ENCODE measurements around the gene SPRED2. TPM values are rescaled to one million over a fixed set of nuclear protein-coding genes. Genes with fewer than 3 reads are reported as not detected.

SPRED2 gene
- total RNA-seq, 1 donor from 2014 or later, result 14.9 TPM

GRCh38 chr2:65377556-65378192 lies 54.7 kb downstream of the SPRED2 start:
- no peak for DNase-seq
- intact Hi-C loops (cut with DNase I), result no loop called here
- ATAC-seq (ENCODE audit: poor library complexity), result no peak

GRCh38 chr2:65375723-65376122 lies 56.7 kb downstream of the SPRED2 start:
- DNase-seq (no peak), ATAC-seq (ENCODE audit: poor library complexity) (no peak)
- intact Hi-C loops (cut with DNase I), result no loop called here

GRCh38 chr2:65374999-65375398 lies 57.4 kb downstream of the SPRED2 start:
- ATAC-seq (ENCODE audit: poor library complexity) (no peak), DNase-seq (no peak)
- intact Hi-C loops (cut with DNase I), result no loop called here

- ATAC-seq (ENCODE audit: poor library complexity), result no peak
- no peak for DNase-seq
- intact Hi-C loops (cut with DNase I), result no loop called here
Observed at GRCh38 chr2:65374575-65374974, 57.8 kb downstream of the SPRED2 start.

- ATAC-seq (ENCODE audit: poor library complexity), result no peak
- intact Hi-C loops (cut with DNase I), result no loop called here
- no peak for DNase-seq
Observed at GRCh38 chr2:65373365-65373918, 59.0 kb downstream of the SPRED2 start.

GRCh38 chr2:65372619-65373018 lies 59.8 kb downstream of the SPRED2 start:
- ATAC-seq (ENCODE audit: poor library complexity) (no peak), DNase-seq (no peak)
- intact Hi-C loops (cut with DNase I), result no loop called here

GRCh38 chr2:65371074-65371434 lies 61.3 kb downstream of the SPRED2 start:
- DNase-seq, result no peak
- ATAC-seq (ENCODE audit: poor library complexity), result peak; percentile 52
- intact Hi-C loops (cut with DNase I), result no loop called here

- ATAC-seq (ENCODE audit: poor library complexity) (peak; percentile 57), DNase-seq (no peak)
- intact Hi-C loops (cut with DNase I), result no loop called here
Observed at GRCh38 chr2:65370387-65371073, 61.9 kb downstream of the SPRED2 start.

- DNase-seq, result no peak
- ATAC-seq (ENCODE audit: poor library complexity), result no peak
- intact Hi-C loops (cut with DNase I), result no loop called here
Observed at GRCh38 chr2:65369980-65370379, 62.4 kb downstream of the SPRED2 start.

- DNase-seq (no peak), ATAC-seq (ENCODE audit: poor library complexity) (no peak)
- intact Hi-C loops (cut with DNase I), result no loop called here
Observed at GRCh38 chr2:65369574-65369973, 62.8 kb downstream of the SPRED2 start.

- DNase-seq (no peak), ATAC-seq (ENCODE audit: poor library complexity) (no peak)
- intact Hi-C loops (cut with DNase I), result no loop called here
Observed at GRCh38 chr2:65368468-65368867, 63.9 kb downstream of the SPRED2 start.

GRCh38 chr2:65367524-65367923 lies 64.9 kb downstream of the SPRED2 start:
- no peak for DNase-seq
- intact Hi-C loops (cut with DNase I), result no loop called here
- ATAC-seq (ENCODE audit: poor library complexity), result peak; percentile 42

GRCh38 chr2:65366595-65367125 lies 65.7 kb downstream of the SPRED2 start:
- intact Hi-C loops (cut with DNase I), result no loop called here
- ATAC-seq (ENCODE audit: poor library complexity), result peak; percentile 50
- DNase-seq, result no peak

- intact Hi-C loops (cut with DNase I), result no loop called here
- no peak for ATAC-seq (ENCODE audit: poor library complexity)
Observed at GRCh38 chr2:65364986-65365733, 67.2 kb downstream of the SPRED2 start.

GRCh38 chr2:65363879-65364666 lies 68.3 kb downstream of the SPRED2 start:
- no peak for ATAC-seq (ENCODE audit: poor library complexity)
- DNase-seq, result no peak
- intact Hi-C loops (cut with DNase I), result no loop called here

More at GRCh38 chr2:65364986-65365733, 67.2 kb downstream of the SPRED2 start:
- DNase-seq, result no peak

GRCh38 chr2:65361623-65362022 lies 70.8 kb downstream of the SPRED2 start:
- ATAC-seq (ENCODE audit: poor library complexity), result no peak
- intact Hi-C loops (cut with DNase I), result no loop called here
- no peak for DNase-seq

GRCh38 chr2:65360441-65360840 lies 72.0 kb downstream of the SPRED2 start:
- ATAC-seq (ENCODE audit: poor library complexity), result no peak

GRCh38 chr2:65358678-65359400 lies 73.6 kb downstream of the SPRED2 start:
- intact Hi-C loops (cut with DNase I), result no loop called here
- peak; percentile 10 for ATAC-seq (ENCODE audit: poor library complexity)
- DNase-seq, result no peak

More at GRCh38 chr2:65360441-65360840, 72.0 kb downstream of the SPRED2 start:
- intact Hi-C loops (cut with DNase I), result no loop called here
- no peak for DNase-seq
